Stimulated activated CD4-positive, alpha-beta T cell treated with anti-CD3 and anti-CD28 coated beads, TNF-alpha, amount 100 ng/mL, for 24 hours (primary cell): Measurements from ENCODE around the gene MON1B.
"Not testable (repeated sequence)": the region's sequence is repeated elsewhere in the genome, so short reads cannot be mapped to it uniquely, and the experiment has no call there.

ENCODE experiments used
- DNase-seq, 3 experiments: peaks; one replicate each; pipeline ENCODE4 v3.0.0-alpha.2; 2020; ENCODE audit warnings: low read depth in 3 of 3

Gene MON1B

DNA sequence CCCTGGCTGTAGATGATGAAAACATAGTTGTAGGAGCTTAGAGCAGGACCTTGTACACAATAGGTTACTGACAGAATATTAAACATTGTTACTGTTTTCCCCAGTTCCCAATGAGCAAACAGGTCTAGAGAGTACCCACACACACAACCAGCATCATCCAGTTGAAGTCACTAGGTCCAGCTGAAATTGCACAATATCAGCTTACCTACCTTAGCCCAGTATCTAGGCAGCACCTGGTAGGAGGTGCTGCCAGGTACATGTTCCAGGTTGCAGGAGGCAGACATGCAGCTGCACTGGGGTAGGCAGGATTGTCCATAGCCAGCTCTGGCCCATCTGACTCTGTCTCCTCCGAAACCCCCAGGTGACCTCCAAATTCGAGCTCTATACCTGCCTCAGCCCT, 6.8 kb downstream of the MON1B start:
- no peak for DNase-seq

GRCh38 chr16:77199211-77199610, 8.2 kb downstream of the MON1B start, which contains the start of gene SYCE1L:
Gene SYCE1L, plus strand, starts transcription at chr16:77199408. Its CDS starts 44 bp downstream, at chr16:77199452.
- no peak for DNase-seq

- no peak for DNase-seq
Measured at GRCh38 chr16:77206533-77206932, 15.5 kb downstream of the MON1B start.

GRCh38 chr16:77207030-77207429, 16.0 kb downstream of the MON1B start:
- no peak for DNase-seq

GRCh38 chr16:77208382-77208781, 17.4 kb downstream of the MON1B start:
- no peak for DNase-seq

GRCh38 chr16:77211880-77212740, 21.1 kb downstream of the MON1B start:
- peak; percentile 31 to 70 (median 50) for DNase-seq

GRCh38 chr16:77212741-77213541, 22.0 kb downstream of the MON1B start:
- peak; percentile 51 to 71 (median 56) for DNase-seq

DNA sequence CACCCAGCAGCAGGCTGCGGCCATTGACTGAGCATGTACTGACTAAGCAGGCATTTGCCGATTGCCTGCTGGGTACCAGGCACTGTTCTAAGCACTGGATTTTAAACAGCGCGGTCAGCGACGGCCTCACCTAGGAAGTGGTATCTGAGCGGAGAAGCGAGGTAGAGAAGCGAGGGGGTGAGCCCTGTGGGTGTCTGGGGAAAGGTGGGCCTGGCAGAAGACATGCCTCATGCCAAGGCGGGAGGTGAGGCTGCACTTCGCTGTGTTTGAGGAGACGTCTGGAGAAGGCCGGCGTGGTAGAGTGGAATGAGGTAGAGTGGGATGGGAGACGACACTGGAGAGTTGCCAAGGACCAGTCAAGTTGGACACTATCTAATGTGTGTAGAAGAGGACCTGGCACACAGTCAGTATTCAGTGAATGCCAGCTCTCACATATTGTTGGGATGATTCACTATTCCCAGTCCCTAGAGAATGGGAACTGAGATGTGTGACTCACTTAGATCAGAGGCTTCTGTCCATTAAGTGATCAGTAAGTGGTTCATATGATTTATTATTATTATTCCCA, 22.6 kb downstream of the MON1B start:
- DNase-seq = no peak

- DNase-seq = no peak
Measured at GRCh38 chr16:77214411-77215138, 23.6 kb downstream of the MON1B start.

GRCh38 chr16:77219437-77219836, 28.4 kb downstream of the MON1B start:
- no peak for DNase-seq

GRCh38 chr16:77220427-77220826, 29.4 kb downstream of the MON1B start:
- DNase-seq = no peak

DNA sequence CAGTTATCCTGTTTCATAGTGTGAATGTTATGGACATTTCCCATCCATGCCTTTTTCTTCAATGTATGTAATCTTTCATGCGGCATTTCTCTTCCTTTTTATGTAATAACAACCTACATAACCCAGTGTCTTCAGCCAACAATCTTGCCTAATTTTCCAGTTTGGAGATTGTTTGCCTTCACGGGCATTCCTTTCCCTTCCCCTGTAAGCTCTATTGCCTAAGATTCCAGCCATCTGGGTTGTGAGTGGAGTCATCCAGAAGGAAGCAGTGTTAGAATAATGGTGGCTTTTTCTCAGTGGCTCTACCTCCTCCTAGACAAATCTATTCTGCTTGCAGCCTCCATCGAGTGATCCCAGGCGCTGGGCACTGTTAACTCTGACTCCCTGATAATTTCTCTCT, 30.5 kb downstream of the MON1B start:
- no peak for DNase-seq

DNA sequence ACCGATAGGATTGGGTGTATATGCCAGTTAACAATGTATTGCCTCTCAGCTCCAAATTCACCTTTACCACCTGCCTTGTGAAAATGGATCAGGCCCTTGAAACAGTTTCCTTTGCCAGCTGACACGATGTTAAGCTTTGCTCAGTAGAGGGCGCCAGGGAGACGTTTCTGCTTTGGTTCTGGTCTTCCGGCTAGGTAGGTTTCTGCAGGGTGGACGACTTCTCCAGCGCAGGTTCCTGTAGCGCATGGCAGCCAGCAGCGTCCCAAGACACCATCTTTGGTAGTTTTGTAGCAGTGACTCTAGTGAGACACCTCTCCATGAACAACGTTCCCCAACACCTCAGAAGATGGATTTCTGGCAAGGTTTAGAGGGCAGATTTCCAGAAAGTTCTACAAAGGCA, 32.2 kb downstream of the MON1B start:
- no peak for DNase-seq

DNA sequence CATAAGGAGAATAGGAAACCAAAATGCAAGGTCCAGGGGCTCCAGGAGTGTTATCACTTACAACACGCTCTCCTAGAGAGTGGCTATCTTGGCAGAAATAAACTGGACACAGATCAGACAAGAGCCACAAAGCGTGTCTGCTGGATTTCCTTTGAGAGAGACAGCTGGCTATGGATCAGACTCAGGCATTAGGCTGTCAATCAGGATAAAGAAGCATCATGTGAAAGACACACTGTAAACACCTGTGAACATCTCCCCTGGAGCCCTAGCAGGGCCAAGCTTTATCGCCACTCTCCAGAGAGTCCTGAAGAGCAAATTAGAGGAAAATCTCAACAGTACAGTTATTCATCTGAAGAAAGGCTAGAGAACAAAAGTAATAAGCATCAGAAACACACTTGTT, 34.2 kb downstream of the MON1B start:
- DNase-seq = no peak

DNA sequence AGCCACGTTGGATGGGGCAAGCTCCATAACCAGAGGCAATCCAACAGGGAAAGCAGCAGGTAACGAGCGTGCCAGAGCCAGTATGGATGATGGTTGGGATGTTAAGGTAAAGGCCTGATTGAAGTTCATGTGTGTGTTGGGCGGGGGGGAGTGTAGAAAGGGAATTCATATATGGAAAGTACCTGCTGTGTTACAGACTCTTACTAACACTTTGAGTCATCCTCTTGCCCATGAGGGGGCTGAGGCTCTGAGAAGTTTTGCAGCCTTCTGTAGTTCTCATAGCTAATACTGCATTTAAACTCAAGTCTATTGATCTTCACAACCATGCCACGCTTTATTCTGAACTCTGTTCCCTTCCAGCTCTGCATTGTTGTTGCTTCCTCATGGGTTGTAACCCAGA, 36.8 kb downstream of the MON1B start:
- DNase-seq = no peak

DNA sequence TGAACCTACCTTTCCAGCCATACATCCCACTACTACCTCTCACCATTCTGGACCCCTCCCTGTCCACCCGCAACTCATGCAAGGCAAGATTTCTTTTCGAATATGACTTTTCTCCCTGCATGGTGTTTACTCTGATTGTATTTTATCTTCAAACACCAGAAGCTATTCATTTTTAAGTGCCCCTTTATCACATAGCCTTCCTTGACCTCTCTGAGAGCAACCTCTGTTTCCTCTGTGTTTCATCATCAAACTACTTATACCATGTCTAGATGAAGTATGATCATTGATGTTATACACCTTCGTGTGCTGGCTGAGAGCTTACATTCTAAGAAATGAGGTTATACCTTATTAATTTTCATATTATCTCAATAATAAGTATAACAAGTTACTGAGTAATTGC, 40.1 kb downstream of the MON1B start:
- DNase-seq = no peak

DNA sequence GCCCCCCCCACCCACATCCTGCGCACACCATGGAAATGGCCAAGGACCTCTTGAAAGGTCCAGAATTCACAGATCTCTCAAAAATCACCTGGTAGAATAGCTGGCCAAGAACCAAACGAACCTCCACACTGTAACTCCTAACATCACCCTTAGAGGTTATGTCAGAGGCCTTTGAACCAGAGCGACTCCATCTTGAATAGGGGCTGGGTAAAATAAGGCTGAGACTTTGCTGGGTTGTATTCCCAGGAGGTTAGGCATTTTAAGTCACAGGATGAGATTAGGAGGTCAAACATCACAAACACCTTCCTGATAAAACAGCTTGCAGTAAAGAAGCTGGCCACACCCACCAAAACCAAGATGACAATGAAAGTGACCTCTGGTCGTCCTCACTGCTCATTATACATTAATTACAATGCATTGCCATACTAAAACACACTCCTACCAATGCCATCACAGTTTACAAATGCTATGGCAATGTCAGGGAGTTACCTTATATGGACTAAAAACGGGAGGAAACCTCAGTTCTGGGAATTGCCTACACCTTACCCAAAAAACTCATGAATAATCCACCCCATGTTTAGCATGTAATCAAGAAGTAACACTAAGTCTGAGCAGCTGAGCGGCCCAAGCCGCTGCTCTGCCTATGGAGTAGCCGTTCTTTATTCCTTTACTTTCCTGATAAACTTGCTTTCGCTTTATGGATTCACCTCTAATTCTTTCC, 43.0 kb downstream of the MON1B start:
- DNase-seq = no peak

DNA sequence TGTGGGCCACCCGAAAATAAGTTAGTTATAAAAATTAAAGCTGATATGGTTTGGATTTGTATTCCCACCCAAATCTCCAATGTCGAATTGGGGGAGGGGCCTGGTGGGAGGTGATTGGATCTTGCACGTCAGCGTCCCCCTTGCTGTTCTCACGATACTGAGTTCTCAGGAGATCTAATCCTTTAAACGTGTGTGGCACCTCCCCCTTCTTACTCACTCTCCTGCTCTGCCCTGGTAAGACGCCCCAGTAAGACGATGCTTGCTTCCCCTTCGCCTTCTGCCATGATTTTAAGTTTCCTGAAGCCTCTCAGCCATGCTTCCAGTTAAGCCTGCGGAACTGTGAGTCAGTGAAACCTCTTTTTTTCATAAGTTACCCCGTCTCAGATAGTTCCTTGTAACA, 43.6 kb downstream of the MON1B start:
- DNase-seq = no peak

DNA sequence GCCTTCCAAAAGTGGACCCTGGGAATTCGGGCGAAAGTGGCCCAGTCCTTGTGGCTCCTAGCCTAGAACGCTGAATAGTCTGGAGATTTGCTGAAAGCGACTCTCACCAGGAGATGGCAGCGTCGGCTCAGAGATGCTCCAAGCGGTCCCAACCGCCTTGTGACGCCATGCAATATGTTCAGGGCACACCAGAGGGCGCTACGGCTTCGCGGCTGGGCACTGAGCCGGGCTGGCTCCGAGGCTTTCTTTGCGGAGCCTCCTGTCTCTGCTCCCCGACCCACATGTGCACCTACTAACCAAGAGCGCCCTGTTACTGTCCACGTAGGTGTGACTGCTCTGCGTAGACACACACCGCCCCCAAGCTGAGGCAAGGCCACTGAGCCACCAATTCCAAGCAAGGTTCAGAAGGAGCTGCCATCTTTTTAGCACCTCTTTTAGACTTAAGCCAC, 45.1 kb downstream of the MON1B start:
- DNase-seq = peak; percentile 77 to 86 (median 81)

- no peak for DNase-seq
Measured at GRCh38 chr16:77238593-77238992, 47.6 kb downstream of the MON1B start.

DNA sequence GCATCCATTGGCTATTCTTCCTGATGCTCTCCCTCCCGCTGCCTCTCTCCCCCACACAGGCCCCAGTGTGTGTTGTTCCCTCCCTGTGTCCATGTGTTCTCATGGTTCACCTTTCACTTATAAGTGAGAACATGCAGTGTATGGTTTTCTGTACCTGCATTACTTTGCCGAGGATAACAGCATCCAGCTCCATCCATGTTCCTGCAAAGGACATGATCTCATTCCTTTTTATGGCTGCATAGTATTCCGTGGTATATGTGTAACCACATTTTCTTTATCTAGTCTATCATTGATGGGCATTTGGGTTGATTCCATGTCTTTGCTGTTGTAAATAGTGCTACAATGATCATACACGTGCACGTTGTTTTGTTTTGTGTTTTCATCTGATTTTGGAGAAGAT, 51.5 kb downstream of the MON1B start:
- not testable (repeated sequence) for DNase-seq
